Measurements from ENCODE around the gene GPR55.

The GPR55 gene

GRCh38 chr2:230907361-230908091 is 17.5 kb downstream of the GPR55 start:
- Mint-ChIP-seq H3K9me3 (no peaks in the 10 kb centered on the region), H3K27me3 (no peaks in the 10 kb centered on the region), H3K36me3 (peaks cover 38% of the 10 kb centered on the region), H3K27ac (no peak overlapping the region), H3K4me3 (no peak overlapping the region), H3K4me1 (peaks cover 59% of the 10 kb centered on the region)
- no peak for ATAC-seq

GRCh38 chr2:230906471-230907230 is 18.4 kb downstream of the GPR55 start:
- ATAC-seq, result no peak
- no peaks in the 10 kb centered on the region for H3K27me3 Mint-ChIP-seq
- H3K27ac Mint-ChIP-seq, result peak overlapping the region; percentile 38
- H3K4me3 Mint-ChIP-seq, result no peak overlapping the region
- peaks cover 38% of the 10 kb centered on the region for H3K36me3 Mint-ChIP-seq
- H3K4me1 Mint-ChIP-seq, result peaks cover 65% of the 10 kb centered on the region
- no peaks in the 10 kb centered on the region for H3K9me3 Mint-ChIP-seq

GRCh38 chr2:230905448-230906421 is 19.3 kb downstream of the GPR55 start:
- Mint-ChIP-seq H3K9me3 (no peaks in the 10 kb centered on the region), H3K4me1 (peaks cover 68% of the 10 kb centered on the region), H3K27ac (peak overlapping the region; percentile 38), H3K27me3 (no peaks in the 10 kb centered on the region), H3K36me3 (peaks cover 33% of the 10 kb centered on the region), H3K4me3 (no peak overlapping the region)
- ATAC-seq, result peak; percentile 46

GRCh38 chr2:230904856-230905447 is 20.1 kb downstream of the GPR55 start:
- Mint-ChIP-seq H3K27me3 (no peaks in the 10 kb centered on the region), H3K36me3 (peaks cover 25% of the 10 kb centered on the region)

GRCh38 chr2:230903231-230904150 is 21.6 kb downstream of the GPR55 start:
- no peak for ATAC-seq
- Mint-ChIP-seq H3K27ac (peak overlapping the region; percentile 38), H3K27me3 (no peaks in the 10 kb centered on the region), H3K36me3 (peaks cover 10% of the 10 kb centered on the region), H3K4me1 (peaks cover 53% of the 10 kb centered on the region), H3K9me3 (no peaks in the 10 kb centered on the region), H3K4me3 (no peak overlapping the region)

More at GRCh38 chr2:230904856-230905447, 20.1 kb downstream of the GPR55 start:
- Mint-ChIP-seq H3K27ac (peak overlapping the region; percentile 38), H3K4me3 (no peak overlapping the region), H3K4me1 (peaks cover 61% of the 10 kb centered on the region), H3K9me3 (no peaks in the 10 kb centered on the region)
- no peak for ATAC-seq

GRCh38 chr2:230902180-230902899 is 22.7 kb downstream of the GPR55 start:
- peak overlapping the region; percentile 36 for H3K27ac Mint-ChIP-seq
- no peaks in the 10 kb centered on the region for H3K27me3 Mint-ChIP-seq
- H3K9me3 Mint-ChIP-seq, result no peaks in the 10 kb centered on the region
- peak overlapping the region; percentile 13 for H3K4me3 Mint-ChIP-seq
- ATAC-seq, result peak; percentile 78
- H3K36me3 Mint-ChIP-seq, result peaks cover 6% of the 10 kb centered on the region
- peaks cover 48% of the 10 kb centered on the region for H3K4me1 Mint-ChIP-seq

- Mint-ChIP-seq H3K36me3 (no peaks in the 10 kb centered on the region), H3K27me3 (no peaks in the 10 kb centered on the region), H3K9me3 (no peaks in the 10 kb centered on the region), H3K27ac (peak overlapping the region; percentile 21), H3K4me3 (no peak overlapping the region), H3K4me1 (peaks cover 52% of the 10 kb centered on the region)
- no peak for ATAC-seq
Observed at GRCh38 chr2:230901006-230901405, 24.0 kb downstream of the GPR55 start.

GRCh38 chr2:230900336-230900995 is 24.6 kb downstream of the GPR55 start:
- H3K36me3 Mint-ChIP-seq, result no peaks in the 10 kb centered on the region
- peaks cover 52% of the 10 kb centered on the region for H3K4me1 Mint-ChIP-seq
- H3K4me3 Mint-ChIP-seq, result no peak overlapping the region
- H3K27me3 Mint-ChIP-seq, result no peaks in the 10 kb centered on the region
- no peaks in the 10 kb centered on the region for H3K9me3 Mint-ChIP-seq
- ATAC-seq, result no peak
- H3K27ac Mint-ChIP-seq, result no peak overlapping the region

GRCh38 chr2:230899786-230900185 is 25.3 kb downstream of the GPR55 start:
- no peak for ATAC-seq
- H3K27me3 Mint-ChIP-seq, result no peaks in the 10 kb centered on the region
- peaks cover 50% of the 10 kb centered on the region for H3K4me1 Mint-ChIP-seq

GRCh38 chr2:230899287-230899686 is 25.8 kb downstream of the GPR55 start:
- Mint-ChIP-seq H3K27ac (no peak overlapping the region), H3K4me3 (no peak overlapping the region), H3K4me1 (peaks cover 50% of the 10 kb centered on the region), H3K27me3 (no peaks in the 10 kb centered on the region), H3K36me3 (no peaks in the 10 kb centered on the region), H3K9me3 (no peaks in the 10 kb centered on the region)
- no peak for ATAC-seq

More at GRCh38 chr2:230899786-230900185, 25.3 kb downstream of the GPR55 start:
- H3K27ac Mint-ChIP-seq, result no peak overlapping the region
- no peaks in the 10 kb centered on the region for H3K36me3 Mint-ChIP-seq
- no peak overlapping the region for H3K4me3 Mint-ChIP-seq
- no peaks in the 10 kb centered on the region for H3K9me3 Mint-ChIP-seq

GRCh38 chr2:230898713-230899091 is 26.3 kb downstream of the GPR55 start:
- ATAC-seq, result no peak
- Mint-ChIP-seq H3K27ac (no peak overlapping the region), H3K36me3 (no peaks in the 10 kb centered on the region), H3K9me3 (no peaks in the 10 kb centered on the region), H3K4me3 (no peak overlapping the region), H3K27me3 (no peaks in the 10 kb centered on the region), H3K4me1 (peaks cover 55% of the 10 kb centered on the region)

GRCh38 chr2:230898016-230898712 is 26.9 kb downstream of the GPR55 start:
- Mint-ChIP-seq H3K9me3 (no peaks in the 10 kb centered on the region), H3K27ac (no peak overlapping the region), H3K4me1 (peaks cover 55% of the 10 kb centered on the region), H3K27me3 (no peaks in the 10 kb centered on the region), H3K36me3 (no peaks in the 10 kb centered on the region), H3K4me3 (no peak overlapping the region)
- ATAC-seq, result no peak
